RCC 7860 (cell line): ENCODE data around the gene USF2.
"Not testable (repeated sequence)": the region's sequence is repeated elsewhere in the genome, so short reads cannot be mapped to it uniquely, and the experiment has no call there.

Experiments used
- DNase-seq: peaks from one replicate; pipeline ENCODE4 v3.0.0-alpha.2; 2015; ENCODE audit warnings: low spot score
- FAIRE-seq: peaks from 2 replicates; lab custom pipeline; 2012; peaks lifted over from hg19 to GRCh38; lab: Jason Lieb, UNC

The USF2 gene

DNA sequence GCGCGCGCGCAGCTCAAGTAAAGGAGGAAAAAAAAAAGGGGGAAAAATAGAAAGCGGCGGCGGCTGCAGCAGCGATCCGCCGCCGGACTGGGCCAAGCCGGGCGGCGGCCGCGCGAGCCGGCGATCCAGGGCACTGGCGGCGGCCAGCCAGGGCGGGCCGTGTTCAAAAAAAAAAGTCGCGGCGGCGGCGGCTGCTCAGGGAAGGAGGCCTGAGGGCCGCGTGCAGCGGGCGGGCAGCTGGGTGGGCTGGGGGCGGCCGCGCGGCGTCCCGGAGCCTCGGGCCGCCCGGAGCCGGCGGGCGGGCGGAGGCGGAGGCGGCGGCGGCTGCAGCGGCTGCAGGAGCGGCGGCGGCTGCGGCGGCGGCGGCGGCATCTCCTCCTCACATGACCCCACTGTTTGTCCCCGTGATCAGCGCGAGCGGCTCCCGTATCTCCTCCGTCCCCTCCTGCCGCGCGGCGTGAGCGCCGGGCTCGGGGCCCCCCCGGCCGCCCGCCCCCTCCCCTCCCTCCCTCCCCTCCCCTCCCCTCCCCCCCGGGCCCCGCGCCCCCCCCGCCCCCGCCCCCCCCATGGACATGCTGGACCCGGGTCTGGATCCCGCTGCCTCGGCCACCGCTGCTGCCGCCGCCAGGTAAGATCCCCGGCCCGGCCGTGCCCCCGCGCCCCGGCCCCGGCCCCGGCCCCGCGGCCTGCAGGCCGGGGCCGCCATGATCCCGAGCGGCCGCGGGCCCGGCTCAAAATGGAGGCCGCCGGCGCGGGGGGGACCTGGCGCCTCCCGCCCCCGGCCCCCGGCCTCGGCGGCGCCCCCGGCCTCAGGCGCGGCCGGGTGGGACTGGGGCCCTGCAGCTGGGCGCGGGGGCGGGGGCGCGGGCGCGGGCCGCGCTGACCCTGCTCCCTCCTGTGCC, at the start of gene USF2:
Gene USF2, plus strand, starts transcription at position 427 of the 902 bp plus-strand sequence. Its CDS starts 140 bp downstream, at position 567.
- DNase-seq (peak; percentile 42), FAIRE-seq (no peak)

- DNase-seq (no peak), FAIRE-seq (no peak)
These were observed 49.8 kb upstream of the USF2 start for GRCh38 chr19:35219008-35219407.

DNA sequence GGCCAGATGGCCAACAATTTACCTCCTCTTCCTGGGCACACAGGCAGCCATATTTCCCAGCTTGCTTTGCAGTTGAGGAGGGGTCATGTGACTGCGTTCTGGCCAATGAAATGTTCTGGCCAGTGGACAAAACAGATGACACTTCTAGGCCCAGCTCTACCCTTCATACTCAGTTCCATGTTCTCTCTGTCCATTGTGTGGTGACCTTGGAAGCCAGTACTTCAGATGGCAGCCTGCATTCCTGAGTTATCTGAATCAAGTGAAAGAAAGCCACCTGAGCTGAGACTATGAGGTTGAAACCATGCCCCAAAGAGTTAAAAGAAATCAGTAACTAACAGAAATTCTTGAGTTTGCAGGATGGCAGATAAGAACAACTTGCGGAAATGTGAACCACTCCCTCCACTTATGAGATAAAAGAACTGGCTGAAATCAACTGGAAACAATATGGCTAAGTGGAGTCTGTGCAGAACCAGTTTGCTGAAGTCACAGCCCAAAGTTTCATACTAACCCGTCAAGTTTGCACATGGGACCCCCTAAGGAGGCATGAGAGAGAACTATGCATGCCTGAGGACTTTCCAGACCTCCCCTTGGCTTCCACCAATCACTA, 48.3 kb upstream of the USF2 start:
- FAIRE-seq = no peak
- no peak for DNase-seq

DNA sequence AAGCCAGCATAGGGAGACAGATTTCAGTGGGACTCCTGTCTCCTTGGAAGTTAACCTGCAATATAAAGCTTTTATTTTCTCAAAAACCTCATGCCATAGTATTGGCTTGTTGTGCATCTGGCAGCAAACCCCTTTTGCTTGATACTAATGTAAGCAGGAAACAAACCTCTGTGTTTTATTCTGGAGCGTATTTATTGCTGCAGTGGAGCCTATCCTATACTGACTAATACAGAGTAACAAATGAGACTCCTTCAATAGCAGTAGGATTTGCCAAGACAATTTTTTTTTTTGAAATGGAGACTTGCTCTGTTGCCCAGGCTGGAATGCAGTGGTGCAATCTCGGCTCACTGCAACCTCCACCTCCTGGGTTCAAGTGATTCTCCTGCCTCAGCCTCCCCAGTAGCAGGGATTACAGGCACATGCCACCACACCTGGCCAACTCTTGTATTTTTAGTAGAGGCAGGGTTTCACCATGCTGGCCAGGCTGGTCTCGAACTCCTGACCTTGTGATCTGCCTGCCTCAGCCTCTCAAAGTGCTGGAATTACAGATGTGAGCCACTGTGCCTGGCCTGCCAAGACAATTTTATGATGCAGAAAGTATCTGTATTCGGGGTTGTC, 47.7 kb upstream of the USF2 start:
- not testable (repeated sequence) for FAIRE-seq, DNase-seq

- no peak for DNase-seq
- FAIRE-seq = no peak
These were observed 46.3 kb upstream of the USF2 start for GRCh38 chr19:35222373-35223015.

DNA sequence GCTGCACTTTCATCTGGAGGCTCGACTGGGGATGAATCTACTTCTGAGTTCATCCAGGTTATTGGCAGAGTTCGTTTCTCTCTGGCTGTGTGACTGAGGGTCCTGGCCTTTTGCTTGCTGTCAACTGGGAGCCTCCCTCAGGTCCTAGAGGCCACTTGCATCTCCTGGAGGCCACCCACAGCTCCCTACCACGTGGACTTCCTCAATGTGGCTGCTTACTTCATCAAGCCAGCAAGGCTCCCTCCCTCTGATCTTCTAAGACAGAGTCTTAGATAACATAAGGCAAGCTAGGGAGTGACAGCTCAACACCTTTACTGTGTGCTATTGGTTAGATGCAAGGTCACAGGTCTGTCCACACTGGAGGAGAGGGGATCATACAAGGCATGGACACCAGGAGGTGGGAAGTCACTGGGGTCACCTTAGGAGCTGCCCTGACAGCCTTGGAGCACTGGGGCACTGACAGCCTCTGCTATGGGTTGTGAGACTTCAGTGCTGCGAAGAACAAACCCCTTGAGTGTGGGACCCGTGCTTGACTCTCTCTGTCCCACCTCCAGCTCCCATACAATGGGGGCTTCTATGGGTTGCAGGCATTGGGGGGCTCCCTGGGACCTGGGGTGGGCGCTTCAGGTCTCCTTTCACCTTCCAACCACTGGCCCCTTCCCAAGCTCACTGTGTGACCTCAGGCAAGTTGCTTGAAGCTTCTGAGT, 45.5 kb upstream of the USF2 start:
- FAIRE-seq = no peak

GRCh38 chr19:35223862-35224505, 44.8 kb upstream of the USF2 start:
- FAIRE-seq (no peak), DNase-seq (no peak)

More for the DNA sequence above, 45.5 kb upstream of the USF2 start:
- DNase-seq = no peak

DNA sequence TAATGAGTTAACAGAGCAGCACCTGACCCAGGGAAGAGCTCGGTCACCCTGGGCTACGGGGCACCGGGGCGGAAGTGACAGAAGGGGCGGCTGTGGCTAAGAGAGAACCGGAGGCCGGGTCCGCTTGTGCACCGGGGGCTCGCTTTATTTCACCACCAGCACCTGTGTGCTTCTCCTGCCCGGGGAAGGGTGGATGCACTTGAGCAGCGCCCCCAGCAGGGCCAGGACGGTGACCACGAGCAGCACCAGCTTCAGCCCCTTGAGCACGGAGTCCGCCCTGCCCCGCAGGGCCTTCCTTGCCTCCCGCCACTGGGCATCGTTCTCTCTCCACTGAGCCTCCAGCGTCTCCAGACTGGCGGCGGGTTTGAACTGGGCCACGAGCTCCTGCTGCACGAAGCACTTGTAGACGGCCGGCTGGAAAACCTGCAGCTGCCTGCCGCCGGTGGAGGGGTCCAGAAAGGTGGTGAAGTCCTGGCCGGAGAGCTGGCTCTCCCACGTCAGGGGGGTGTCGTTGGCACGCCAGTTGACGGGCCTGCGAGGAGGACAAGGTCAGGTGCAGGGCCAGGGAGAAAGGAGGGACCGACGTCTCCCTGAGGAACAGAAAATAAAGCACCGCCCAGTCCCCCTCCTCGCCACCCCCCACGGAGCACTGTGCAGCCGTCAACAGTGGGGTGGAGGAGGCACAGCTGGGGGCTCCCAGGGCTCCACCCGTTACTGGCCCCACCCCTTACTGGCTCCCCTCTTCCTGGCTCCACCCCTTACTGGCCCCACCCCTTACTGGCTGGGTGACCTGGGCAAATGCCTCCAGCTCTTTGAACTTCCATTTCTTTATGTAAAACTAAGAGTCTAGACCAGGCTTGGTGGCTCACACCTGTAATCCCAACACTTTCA, 43.8 kb upstream of the USF2 start:
- FAIRE-seq (no peak), DNase-seq (no peak)

GRCh38 chr19:35225951-35226350, 42.8 kb upstream of the USF2 start:
- FAIRE-seq (no peak), DNase-seq (no peak)

DNA sequence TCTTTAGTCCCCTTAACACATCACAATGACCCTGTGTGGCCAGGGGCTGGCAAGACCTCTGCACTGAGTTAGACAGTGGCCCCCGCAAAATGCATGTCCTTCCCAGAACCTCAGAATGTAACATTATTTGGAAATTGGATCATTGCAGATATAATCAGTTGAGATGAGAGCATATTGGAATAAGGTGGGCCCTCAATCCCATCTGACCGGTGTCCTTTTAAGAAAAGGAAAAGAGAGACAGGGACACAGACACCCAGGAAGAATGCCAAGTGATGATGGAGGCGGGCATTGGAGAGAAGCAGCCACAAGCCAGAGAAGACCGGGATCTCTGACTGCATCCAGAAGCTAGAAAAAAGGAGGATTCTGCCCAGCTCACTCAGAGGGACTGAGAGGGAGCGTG, 42.0 kb upstream of the USF2 start:
- DNase-seq (no peak), FAIRE-seq (no peak)

DNA sequence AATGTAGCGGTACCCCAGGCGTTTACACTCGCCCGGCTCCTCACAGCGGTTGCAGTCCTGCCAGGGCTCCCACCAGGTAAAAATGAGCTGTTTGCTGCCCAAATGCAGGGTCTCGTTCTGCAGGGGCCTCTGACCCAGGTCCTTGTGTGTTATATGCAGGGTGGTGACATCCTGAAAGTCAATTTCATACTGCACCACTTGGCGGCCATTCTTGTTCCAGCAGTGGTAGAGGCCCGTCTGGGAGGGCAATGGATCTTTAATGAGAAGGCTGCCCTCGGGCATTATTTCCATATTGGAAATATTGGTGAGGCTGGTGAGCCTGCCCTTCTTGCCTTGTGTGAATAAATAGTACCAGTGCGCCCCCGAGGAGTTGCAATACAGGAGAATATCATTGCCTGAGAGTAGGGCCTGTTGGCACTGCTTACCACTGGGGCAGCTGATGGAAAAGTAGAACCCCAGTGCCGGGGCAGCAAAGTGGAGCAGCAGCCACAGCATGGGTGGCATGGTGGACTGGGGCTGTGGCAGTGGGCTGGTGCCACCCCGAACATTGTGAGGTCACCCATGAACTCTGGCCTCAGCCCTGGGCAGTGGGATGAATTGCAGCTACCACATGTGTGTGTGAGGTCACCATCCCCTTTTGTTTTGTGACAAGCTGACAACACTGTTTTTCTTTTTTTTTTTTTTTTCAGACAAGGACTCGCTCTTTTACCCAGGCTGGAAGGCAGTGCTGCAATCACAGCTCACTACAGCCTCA, 40.4 kb upstream of the USF2 start, which contains the start of gene FAM187B:
Gene FAM187B, minus strand, starts transcription at position 563 of the 754 bp plus-strand sequence. Its CDS starts 59 bp downstream, at position 504.
- DNase-seq (no peak), FAIRE-seq (no peak)

DNA sequence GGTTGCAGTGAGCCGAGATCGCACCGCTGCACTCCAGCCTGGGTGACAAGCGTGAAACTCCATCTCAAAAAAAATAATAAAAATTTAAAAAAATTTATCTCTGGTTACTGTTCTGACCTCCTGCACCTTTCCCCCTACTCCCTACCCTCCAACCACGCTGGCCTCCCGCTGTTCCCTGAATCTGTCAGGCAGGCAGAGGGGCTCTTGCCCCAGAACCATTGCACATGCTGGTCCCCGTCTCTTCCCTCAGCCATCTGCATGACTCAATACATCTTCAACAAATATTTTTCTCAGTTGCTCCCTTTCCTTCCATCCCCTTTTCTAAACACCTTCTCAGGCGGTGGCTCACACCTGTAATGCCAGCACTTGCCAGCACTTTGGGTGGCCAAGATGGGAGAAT, 39.2 kb upstream of the USF2 start:
- no peak for FAIRE-seq
- DNase-seq = no peak

- DNase-seq = no peak
- FAIRE-seq = no peak
These were observed 36.7 kb upstream of the USF2 start for GRCh38 chr19:35231956-35232645.

DNA sequence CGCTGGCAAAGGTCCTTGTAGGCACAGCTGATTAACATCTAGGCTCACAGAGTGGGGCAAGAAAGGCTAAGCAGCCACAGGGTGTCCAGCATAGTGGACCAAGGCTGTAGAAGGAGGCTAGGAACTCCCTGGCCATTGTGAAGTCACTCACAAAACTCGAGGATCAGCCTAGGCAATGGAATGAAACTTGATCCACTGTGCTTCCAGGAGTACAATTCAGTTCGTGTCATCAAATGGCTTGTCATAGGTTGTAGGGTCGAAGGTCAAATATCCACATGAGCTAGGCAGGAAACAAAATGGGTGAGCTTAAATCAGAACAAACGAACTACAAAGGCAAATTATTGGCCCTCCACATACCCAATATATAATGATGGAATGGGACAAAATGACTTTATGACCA, 35.9 kb upstream of the USF2 start:
- FAIRE-seq (no peak), DNase-seq (no peak)

- no peak for FAIRE-seq
- no peak for DNase-seq
These were observed 31.9 kb upstream of the USF2 start for GRCh38 chr19:35236638-35237400.

GRCh38 chr19:35239597-35239996, 29.2 kb upstream of the USF2 start:
- DNase-seq, FAIRE-seq: not testable (repeated sequence)

GRCh38 chr19:35240327-35240726, 28.4 kb upstream of the USF2 start:
- DNase-seq (no peak), FAIRE-seq (no peak)
